HG03108 (cell line): ENCODE data around the gene INSC.

Source experiments
- ATAC-seq: cut with Tn5 transposase; IDR thresholded peaks from one replicate; pipeline ENCODE4 v1.9.1; 2021; ENCODE audit warnings: moderate library complexity; ENCODE audit not compliant: unreplicated experiment

INSC gene

GRCh38 chr11:15145151-15145550 lies 30.4 kb downstream of the INSC start:
- ATAC-seq: no peak

GRCh38 chr11:15145615-15146014 lies 30.9 kb downstream of the INSC start:
- no peak for ATAC-seq

- no peak for ATAC-seq
Observed at GRCh38 chr11:15146271-15147003, 31.7 kb downstream of the INSC start.

- no peak for ATAC-seq
Observed at GRCh38 chr11:15148169-15148568, 33.4 kb downstream of the INSC start.

- no peak for ATAC-seq
Observed at GRCh38 chr11:15149050-15149449, 34.3 kb downstream of the INSC start.

- no peak for ATAC-seq
Observed at GRCh38 chr11:15150507-15150906, 35.8 kb downstream of the INSC start.

GRCh38 chr11:15153231-15153630 lies 38.5 kb downstream of the INSC start:
- ATAC-seq: no peak

GRCh38 chr11:15157181-15157580 lies 42.5 kb downstream of the INSC start:
- ATAC-seq: no peak

- ATAC-seq: no peak
Observed at GRCh38 chr11:15157606-15158137, 42.9 kb downstream of the INSC start.

GRCh38 chr11:15158351-15159015 lies 43.8 kb downstream of the INSC start:
- no peak for ATAC-seq

- ATAC-seq: peak; percentile 66
Observed at GRCh38 chr11:15159085-15159484, 44.4 kb downstream of the INSC start.

GRCh38 chr11:15161790-15162189 lies 47.1 kb downstream of the INSC start:
- no peak for ATAC-seq

GRCh38 chr11:15163136-15163535 lies 48.4 kb downstream of the INSC start:
- no peak for ATAC-seq

GRCh38 chr11:15166204-15166603 lies 51.5 kb downstream of the INSC start:
- no peak for ATAC-seq

GRCh38 chr11:15169815-15170551 lies 55.3 kb downstream of the INSC start:
- no peak for ATAC-seq

- ATAC-seq: no peak
Observed at GRCh38 chr11:15170698-15171097, 56.0 kb downstream of the INSC start.

- ATAC-seq: no peak
Observed at GRCh38 chr11:15171956-15172355, 57.2 kb downstream of the INSC start.

- no peak for ATAC-seq
Observed at GRCh38 chr11:15175831-15176230, 61.1 kb downstream of the INSC start.

GRCh38 chr11:15176646-15177163 lies 62.0 kb downstream of the INSC start:
- ATAC-seq: no peak

- ATAC-seq: no peak
Observed at GRCh38 chr11:15177491-15177890, 62.8 kb downstream of the INSC start.

- ATAC-seq: no peak
Observed at GRCh38 chr11:15178214-15178613, 63.5 kb downstream of the INSC start.
